Activated CD8-positive, alpha-beta memory T cell treated with anti-CD3 and anti-CD28 coated beads, Interleukin-2, amount 50 U/mL, for 24 hours (primary cell): ENCODE results near the gene NAA50.

Experiments
- DNase-seq: peaks from one replicate; pipeline ENCODE4 v3.0.0-alpha.2; 2020; ENCODE audit errors: extremely low read depth

NAA50 gene

GRCh38 chr3:113685956-113686721 lies 59.9 kb downstream of the NAA50 start:
- DNase-seq: no peak

- DNase-seq: no peak
Measured at GRCh38 chr3:113685124-113685523, 60.9 kb downstream of the NAA50 start.

- DNase-seq: no peak
Measured at GRCh38 chr3:113684271-113684819, 61.7 kb downstream of the NAA50 start.

GRCh38 chr3:113678773-113679172 lies 67.3 kb downstream of the NAA50 start:
- no peak for DNase-seq

- DNase-seq: no peak
Measured at GRCh38 chr3:113677737-113678136, 68.3 kb downstream of the NAA50 start.

- DNase-seq: no peak
Measured at GRCh38 chr3:113676261-113676660, 69.8 kb downstream of the NAA50 start.

- no peak for DNase-seq
Measured at GRCh38 chr3:113673593-113673992, 72.5 kb downstream of the NAA50 start.

GRCh38 chr3:113668015-113668414 lies 78.0 kb downstream of the NAA50 start:
- no peak for DNase-seq
